ENCODE measurements around the gene PATE1.

The PATE1 gene

GRCh38 chr11:125756050-125756449 is 10.0 kb downstream of the PATE1 start:
- TF ChIP-seq POU2F2 (IDR thresholded peaks at IDR 0.05; ENCODE audit: low read depth, low read length) (no peak), TAF1 (IDR thresholded peaks at IDR 0.05; ENCODE audit: low read depth, low read length) (no peak), PAX5 (IDR thresholded peaks at IDR 0.05; ENCODE audit: insufficient read depth, low read length, severe bottlenecking) (no peak), SPI1 (IDR thresholded peaks at IDR 0.05; ENCODE audit: low read depth, low read length) (no peak), POLR2AphosphoS5 (IDR thresholded peaks at IDR 0.05; ENCODE audit: low read depth, low read length) (no peak), POLR2A (IDR thresholded peaks at IDR 0.05; ENCODE audit: low read depth, low read length) (no peak)
- no peak for DNase-seq (ENCODE audit: insufficient read length, low spot score)
- no peak for FAIRE-seq

DNA sequence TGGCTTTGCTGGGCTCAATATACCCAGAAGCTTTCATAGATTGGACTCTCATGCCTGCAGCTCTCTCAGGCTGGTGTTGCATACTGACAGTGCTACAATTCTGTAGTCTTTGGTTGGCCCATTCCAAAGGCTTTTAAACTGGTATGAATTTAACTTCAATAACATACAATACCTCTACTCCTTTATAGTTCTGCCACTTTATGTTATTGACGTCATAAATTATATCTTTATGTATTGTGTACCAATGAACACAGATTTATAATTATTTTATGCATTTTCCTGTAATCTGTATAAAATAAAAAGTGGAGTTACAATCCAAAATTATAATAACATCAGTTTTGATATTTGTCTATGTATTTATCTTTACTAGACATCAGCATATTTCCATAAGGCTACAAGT is 16.4 kb downstream of the PATE1 start:
- no peak for FAIRE-seq
- TF ChIP-seq POLR2AphosphoS5 (IDR thresholded peaks at IDR 0.05; ENCODE audit: low read depth, low read length) = no peak
- TF ChIP-seq POLR2A (IDR thresholded peaks at IDR 0.05; ENCODE audit: low read depth, low read length) = no peak
- no peak for TF ChIP-seq PAX5 (IDR thresholded peaks at IDR 0.05; ENCODE audit: insufficient read depth, low read length, severe bottlenecking)
- TF ChIP-seq POU2F2 (IDR thresholded peaks at IDR 0.05; ENCODE audit: low read depth, low read length) = no peak
- no peak for TF ChIP-seq TAF1 (IDR thresholded peaks at IDR 0.05; ENCODE audit: low read depth, low read length)
- no peak for TF ChIP-seq SPI1 (IDR thresholded peaks at IDR 0.05; ENCODE audit: low read depth, low read length)
- DNase-seq (ENCODE audit: insufficient read length, low spot score) = no peak

DNA sequence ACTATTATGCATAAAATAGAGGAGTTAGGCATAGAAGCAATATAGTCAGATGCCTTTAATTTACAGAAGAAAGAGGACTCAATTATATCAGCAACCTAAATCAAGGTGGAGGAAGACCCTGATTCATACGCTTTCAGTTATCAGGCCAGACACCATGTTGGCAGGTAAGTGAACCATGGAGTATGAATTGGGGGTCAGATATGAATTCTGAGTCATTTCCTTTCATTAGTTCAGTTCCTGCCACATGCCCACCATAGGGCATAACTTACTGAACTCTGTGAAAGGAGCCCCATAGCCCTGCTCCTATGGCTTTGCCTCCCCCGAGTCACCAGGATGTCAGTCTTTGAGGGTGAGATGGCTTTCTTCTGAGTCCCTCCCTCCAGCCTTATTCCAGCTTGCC is 17.4 kb downstream of the PATE1 start:
- FAIRE-seq (no peak), DNase-seq (ENCODE audit: insufficient read length, low spot score) (no peak)
- no peak for TF ChIP-seq PAX5 (IDR thresholded peaks at IDR 0.05; ENCODE audit: insufficient read depth, low read length, severe bottlenecking)
- no peak for TF ChIP-seq POU2F2 (IDR thresholded peaks at IDR 0.05; ENCODE audit: low read depth, low read length)
- TF ChIP-seq POLR2A (IDR thresholded peaks at IDR 0.05; ENCODE audit: low read depth, low read length) = no peak

GRCh38 chr11:125766251-125766650 is 20.2 kb downstream of the PATE1 start:
- no peak for TF ChIP-seq POU2F2 (IDR thresholded peaks at IDR 0.05; ENCODE audit: low read depth, low read length)
- TF ChIP-seq PAX5 (IDR thresholded peaks at IDR 0.05; ENCODE audit: insufficient read depth, low read length, severe bottlenecking) = no peak
- no peak for TF ChIP-seq TAF1 (IDR thresholded peaks at IDR 0.05; ENCODE audit: low read depth, low read length)
- TF ChIP-seq POLR2AphosphoS5 (IDR thresholded peaks at IDR 0.05; ENCODE audit: low read depth, low read length) = no peak
- TF ChIP-seq POLR2A (IDR thresholded peaks at IDR 0.05; ENCODE audit: low read depth, low read length) = no peak
- TF ChIP-seq SPI1 (IDR thresholded peaks at IDR 0.05; ENCODE audit: low read depth, low read length) = no peak
- no peak for DNase-seq (ENCODE audit: insufficient read length, low spot score)
- no peak for FAIRE-seq

DNA sequence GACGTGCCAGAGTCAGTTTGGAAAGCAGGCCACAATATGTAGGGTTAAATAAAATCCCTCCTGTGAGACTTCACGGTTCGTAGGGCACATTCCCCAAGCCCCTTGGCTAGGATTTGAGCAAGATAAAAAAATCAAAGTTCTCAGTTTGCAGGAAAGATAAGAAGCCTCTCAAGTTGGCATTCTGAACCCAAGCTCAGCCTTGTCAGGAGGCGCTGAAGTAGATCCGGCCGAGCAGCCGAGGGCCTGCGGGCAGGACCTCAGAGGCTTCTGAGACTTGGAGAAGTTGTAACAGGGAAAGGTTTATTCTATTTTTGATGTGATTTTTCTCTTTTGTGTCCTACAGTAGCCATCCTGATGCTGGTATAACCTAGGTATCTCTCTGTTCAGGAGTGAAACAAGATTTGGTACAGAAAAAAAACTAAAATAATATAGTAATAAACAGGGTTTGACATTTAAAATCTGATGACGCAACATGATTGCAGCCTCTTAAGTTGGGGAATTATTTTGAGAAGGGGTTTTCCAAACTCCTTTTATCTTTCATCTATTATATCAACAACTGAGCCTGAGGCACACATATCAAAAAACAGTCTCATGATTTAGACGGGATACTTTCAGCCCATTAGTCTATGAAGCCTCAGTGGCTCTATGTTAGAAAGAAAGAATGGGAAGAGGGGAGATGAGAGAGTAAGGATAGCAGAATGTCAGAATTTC is 22.4 kb downstream of the PATE1 start:
- FAIRE-seq (no peak), DNase-seq (ENCODE audit: insufficient read length, low spot score) (no peak)
- no peak for TF ChIP-seq SPI1 (IDR thresholded peaks at IDR 0.05; ENCODE audit: low read depth, low read length)
- no peak for TF ChIP-seq PAX5 (IDR thresholded peaks at IDR 0.05; ENCODE audit: insufficient read depth, low read length, severe bottlenecking)

GRCh38 chr11:125770583-125770982 is 24.5 kb downstream of the PATE1 start:
- TF ChIP-seq PAX5 (IDR thresholded peaks at IDR 0.05; ENCODE audit: insufficient read depth, low read length, severe bottlenecking) (no peak), SPI1 (IDR thresholded peaks at IDR 0.05; ENCODE audit: low read depth, low read length) (no peak), POU2F2 (IDR thresholded peaks at IDR 0.05; ENCODE audit: low read depth, low read length) (no peak), TAF1 (IDR thresholded peaks at IDR 0.05; ENCODE audit: low read depth, low read length) (no peak), POLR2A (IDR thresholded peaks at IDR 0.05; ENCODE audit: low read depth, low read length) (no peak), POLR2AphosphoS5 (IDR thresholded peaks at IDR 0.05; ENCODE audit: low read depth, low read length) (no peak)
- FAIRE-seq (no peak), DNase-seq (ENCODE audit: insufficient read length, low spot score) (no peak)

GRCh38 chr11:125772834-125773505 is 26.9 kb downstream of the PATE1 start:
- TF ChIP-seq POLR2A (IDR thresholded peaks at IDR 0.05; ENCODE audit: low read depth, low read length) = no peak
- TF ChIP-seq SPI1 (IDR thresholded peaks at IDR 0.05; ENCODE audit: low read depth, low read length) = no peak
- TF ChIP-seq TAF1 (IDR thresholded peaks at IDR 0.05; ENCODE audit: low read depth, low read length) = no peak
- no peak for TF ChIP-seq POU2F2 (IDR thresholded peaks at IDR 0.05; ENCODE audit: low read depth, low read length)
- no peak for TF ChIP-seq POLR2AphosphoS5 (IDR thresholded peaks at IDR 0.05; ENCODE audit: low read depth, low read length)
- no peak for TF ChIP-seq PAX5 (IDR thresholded peaks at IDR 0.05; ENCODE audit: insufficient read depth, low read length, severe bottlenecking)
- FAIRE-seq = no peak
- DNase-seq (ENCODE audit: insufficient read length, low spot score) = no peak

DNA sequence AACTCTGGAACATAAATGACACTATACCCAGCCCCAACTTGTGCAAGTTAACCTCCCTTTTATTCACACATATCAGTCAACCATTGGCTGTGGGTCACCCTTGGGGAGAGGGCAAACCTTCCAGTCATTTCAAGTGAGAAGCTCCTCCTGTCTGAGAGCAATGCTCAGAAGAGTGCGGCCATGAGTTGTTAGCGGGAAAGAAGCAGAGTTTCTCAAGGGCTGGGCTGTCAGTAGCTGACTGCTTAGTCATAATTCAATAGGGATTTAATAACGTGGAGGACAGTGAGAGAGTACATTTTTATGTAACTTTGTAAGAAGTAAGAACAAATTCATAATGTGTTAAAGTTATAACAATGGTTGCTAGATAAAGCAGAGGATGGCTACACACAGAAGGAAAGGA is 27.4 kb downstream of the PATE1 start:
- no peak for TF ChIP-seq TAF1 (IDR thresholded peaks at IDR 0.05; ENCODE audit: low read depth, low read length)
- no peak for TF ChIP-seq POLR2A (IDR thresholded peaks at IDR 0.05; ENCODE audit: low read depth, low read length)
- no peak for TF ChIP-seq PAX5 (IDR thresholded peaks at IDR 0.05; ENCODE audit: insufficient read depth, low read length, severe bottlenecking)
- TF ChIP-seq SPI1 (IDR thresholded peaks at IDR 0.05; ENCODE audit: low read depth, low read length) = no peak
- TF ChIP-seq POLR2AphosphoS5 (IDR thresholded peaks at IDR 0.05; ENCODE audit: low read depth, low read length) = no peak
- no peak for TF ChIP-seq POU2F2 (IDR thresholded peaks at IDR 0.05; ENCODE audit: low read depth, low read length)
- FAIRE-seq (no peak), DNase-seq (ENCODE audit: insufficient read length, low spot score) (no peak)

DNA sequence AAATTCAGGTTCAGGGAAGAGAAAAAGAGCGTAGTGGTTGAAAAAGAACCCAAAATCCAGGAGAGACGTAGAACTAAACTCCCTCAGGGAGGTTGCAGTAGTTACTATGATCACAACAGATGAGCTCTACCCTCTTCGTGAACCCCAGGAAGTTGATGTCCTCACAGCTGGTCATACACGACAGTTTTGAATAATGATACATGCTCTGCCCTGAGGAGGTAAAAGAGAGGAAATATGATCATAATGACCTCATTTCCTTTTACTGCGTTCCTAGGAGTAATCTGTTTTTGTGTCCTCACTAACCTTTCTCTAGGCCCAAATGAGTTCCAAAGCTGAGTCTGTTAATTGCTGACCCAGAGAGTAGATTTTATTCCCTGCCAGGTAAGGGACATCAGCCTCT is 31.2 kb downstream of the PATE1 start:
- TF ChIP-seq PAX5 (IDR thresholded peaks at IDR 0.05; ENCODE audit: insufficient read depth, low read length, severe bottlenecking) = no peak
- no peak for TF ChIP-seq SPI1 (IDR thresholded peaks at IDR 0.05; ENCODE audit: low read depth, low read length)
- TF ChIP-seq POLR2AphosphoS5 (IDR thresholded peaks at IDR 0.05; ENCODE audit: low read depth, low read length) = no peak
- TF ChIP-seq POU2F2 (IDR thresholded peaks at IDR 0.05; ENCODE audit: low read depth, low read length) = no peak
- no peak for TF ChIP-seq POLR2A (IDR thresholded peaks at IDR 0.05; ENCODE audit: low read depth, low read length)
- TF ChIP-seq TAF1 (IDR thresholded peaks at IDR 0.05; ENCODE audit: low read depth, low read length) = no peak
- FAIRE-seq (no peak), DNase-seq (ENCODE audit: insufficient read length, low spot score) (no peak)

GRCh38 chr11:125778728-125779127 is 32.6 kb downstream of the PATE1 start, which contains the start of gene PATE2:
Gene PATE2 (minus strand): TSS chr11:125778828. CDS start chr11:125778773, 55 bp downstream.
- no peak for FAIRE-seq
- TF ChIP-seq SPI1 (IDR thresholded peaks at IDR 0.05; ENCODE audit: low read depth, low read length) (no peak), POLR2AphosphoS5 (IDR thresholded peaks at IDR 0.05; ENCODE audit: low read depth, low read length) (no peak), POLR2A (IDR thresholded peaks at IDR 0.05; ENCODE audit: low read depth, low read length) (no peak)
- no peak for DNase-seq (ENCODE audit: insufficient read length, low spot score)

Data from GM12891 (cell line).